Mucosa of descending colon (tissue), 3 donors: ENCODE measurements around the gene CXCL14. TPM values are rescaled to one million over a fixed set of nuclear protein-coding genes. Genes with fewer than 3 reads are reported as not detected.

Source experiments
- ATAC-seq: fragments of 200-7000 bp; cut with Tn5 transposase; one replicate; pipeline ENCODE4 v1.9.1; 2020; ENCODE audit warnings: mild to moderate bottlenecking, moderate library complexity
- DNase-seq, 3 donors: peaks; one replicate each; pipeline ENCODE4 v3.0.0-alpha.2; 2020
- H3K36me3 ChIP-seq: fragments of 200-600 bp; one replicate; pipeline ENCODE4 v1.8.0; 2021; ENCODE audit warnings: low read depth, mild to moderate bottlenecking
- H3K4me1 ChIP-seq: fragments of 200-600 bp; one replicate; pipeline ENCODE4 v1.8.0; 2021; ENCODE audit warnings: low read depth, mild to moderate bottlenecking
- H3K4me3 ChIP-seq: fragments of 200-600 bp; one replicate; pipeline ENCODE4 v1.8.0; 2021; ENCODE audit warnings: mild to moderate bottlenecking
- H3K9me3 ChIP-seq: fragments of 200-600 bp; one replicate; pipeline ENCODE4 v1.8.0; 2021; ENCODE audit warnings: mild to moderate bottlenecking
- intact Hi-C, 2 donors: fragments of 100-400 bp; cut with DNase I in 1 of 2; cut with micrococcal nuclease in 1 of 2; formaldehyde crosslinking; loops; one replicate each; pipeline versions ENCODE4 v1.11.0 to v1.11.1; 2022; cut with DNase I, micrococcal nuclease
- total RNA-seq, 3 donors: library from RNA; stranded (reverse); fragmentation: NEBNext Ultra II Directional in 2 of 3; extraction: Animal tissue kit (Norgen Biotek cat#: 25700) in 2 of 3; gene quantifications; one replicate each; pipeline versions ENCODE4 v1.2.1 to v1.2.4, GENCODE V29; 2021 to 2023
- TF ChIP-seq, protein P1 (sequence below): fragments of 200-600 bp; IDR thresholded peaks from one replicate; pipeline ENCODE4 v1.8.0; 2022; ENCODE audit warnings: antibody characterized with exemption, mild to moderate bottlenecking
- donor health status: DM: no; HTN: no; CAD: no; lungs with moderate emphysema.
- donor health status: DM: no; HTN: no; CAD: no.
- donor health status: DM: no; HTN: yes; CAD: no.

Gene CXCL14
- total RNA-seq, 3 donors from 2014 or later = 16.7 to 61.6 (median 24.2) TPM

DNA sequence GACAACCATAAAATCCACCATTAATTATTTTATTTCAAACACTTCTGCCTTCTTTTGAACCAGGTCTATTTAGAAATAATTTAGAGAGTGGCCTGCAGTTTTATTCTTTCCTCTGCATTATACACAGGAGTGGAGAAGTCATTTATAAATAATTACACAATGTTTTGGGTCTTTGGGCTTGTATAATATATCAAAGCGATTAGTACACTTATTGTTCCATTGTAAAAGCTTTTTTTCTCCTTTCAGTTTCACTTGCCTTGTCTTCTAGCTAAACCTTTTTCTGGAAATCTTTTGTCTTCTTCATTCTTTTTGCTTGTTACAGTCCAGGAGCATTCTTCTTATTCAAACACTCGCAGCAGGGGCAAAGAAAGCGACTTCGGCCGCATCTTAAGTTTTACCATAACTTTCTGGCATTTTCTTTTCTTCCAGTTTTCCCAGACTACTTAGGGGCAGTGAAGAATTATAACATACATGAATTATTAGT, 35.7 kb downstream of the CXCL14 start:
- no peaks in the 10 kb centered on the region for H3K9me3 ChIP-seq
- ATAC-seq (no peak), DNase-seq (no peak)
- no peaks in the 10 kb centered on the region for H3K36me3 ChIP-seq
- intact Hi-C loops = no loop called here
- H3K4me1 ChIP-seq = peaks cover 12% of the 10 kb centered on the region
- TF ChIP-seq, protein P1, sequence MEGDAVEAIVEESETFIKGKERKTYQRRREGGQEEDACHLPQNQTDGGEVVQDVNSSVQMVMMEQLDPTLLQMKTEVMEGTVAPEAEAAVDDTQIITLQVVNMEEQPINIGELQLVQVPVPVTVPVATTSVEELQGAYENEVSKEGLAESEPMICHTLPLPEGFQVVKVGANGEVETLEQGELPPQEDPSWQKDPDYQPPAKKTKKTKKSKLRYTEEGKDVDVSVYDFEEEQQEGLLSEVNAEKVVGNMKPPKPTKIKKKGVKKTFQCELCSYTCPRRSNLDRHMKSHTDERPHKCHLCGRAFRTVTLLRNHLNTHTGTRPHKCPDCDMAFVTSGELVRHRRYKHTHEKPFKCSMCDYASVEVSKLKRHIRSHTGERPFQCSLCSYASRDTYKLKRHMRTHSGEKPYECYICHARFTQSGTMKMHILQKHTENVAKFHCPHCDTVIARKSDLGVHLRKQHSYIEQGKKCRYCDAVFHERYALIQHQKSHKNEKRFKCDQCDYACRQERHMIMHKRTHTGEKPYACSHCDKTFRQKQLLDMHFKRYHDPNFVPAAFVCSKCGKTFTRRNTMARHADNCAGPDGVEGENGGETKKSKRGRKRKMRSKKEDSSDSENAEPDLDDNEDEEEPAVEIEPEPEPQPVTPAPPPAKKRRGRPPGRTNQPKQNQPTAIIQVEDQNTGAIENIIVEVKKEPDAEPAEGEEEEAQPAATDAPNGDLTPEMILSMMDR = no peak
- H3K4me3 ChIP-seq = no peak overlapping the region

DNA sequence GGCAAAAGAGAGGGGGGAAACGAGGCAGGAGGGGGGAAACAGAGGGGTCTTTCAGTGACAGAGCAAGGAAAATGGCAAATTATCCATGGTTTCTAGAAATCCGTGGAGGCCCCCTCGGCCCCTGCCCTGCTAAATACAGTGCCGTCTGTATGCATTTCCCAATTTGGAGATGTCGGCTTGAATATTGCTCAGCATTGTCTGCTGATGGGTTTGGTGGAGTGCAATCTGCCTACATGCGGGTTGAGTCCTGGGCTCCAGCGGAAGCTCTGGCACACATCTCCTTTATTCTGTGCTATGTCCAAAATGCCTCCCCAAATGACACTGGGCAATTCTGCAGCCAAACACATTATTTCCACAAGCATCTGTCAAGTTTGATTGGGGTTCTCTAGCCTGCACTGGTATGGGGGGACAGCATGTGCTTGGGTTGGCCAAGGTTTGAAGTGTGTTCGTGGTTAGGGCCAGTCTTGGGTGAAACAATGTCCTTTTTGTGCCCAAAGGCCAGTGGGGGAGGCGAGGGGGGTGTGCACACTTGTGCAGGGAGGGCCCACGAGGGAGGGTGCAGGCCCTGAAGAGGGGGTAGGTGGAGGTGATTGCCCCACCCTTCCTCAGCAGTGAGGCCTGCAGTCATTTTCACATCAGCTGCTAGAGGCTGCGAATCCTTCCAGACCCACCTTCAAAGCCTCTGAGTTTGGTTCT, 36.8 kb downstream of the CXCL14 start:
- TF ChIP-seq, protein P1 = no peak
- no peaks in the 10 kb centered on the region for H3K36me3 ChIP-seq
- DNase-seq (no peak), ATAC-seq (no peak)
- no peaks in the 10 kb centered on the region for H3K9me3 ChIP-seq
- intact Hi-C loops = no loop called here
- H3K4me1 ChIP-seq = peaks cover 12% of the 10 kb centered on the region
- no peak overlapping the region for H3K4me3 ChIP-seq

- DNase-seq (no peak), ATAC-seq (no peak)
- Histone ChIP-seq H3K4me1 (peaks cover 22% of the 10 kb centered on the region), H3K36me3 (no peaks in the 10 kb centered on the region), H3K9me3 (no peaks in the 10 kb centered on the region), H3K4me3 (no peak overlapping the region)
- TF ChIP-seq, protein P1 = no peak
- intact Hi-C loops = no loop called here
Observed at GRCh38 chr5:135539430-135540005, 39.3 kb downstream of the CXCL14 start.

- no peak for DNase-seq
- intact Hi-C loops = no loop called here
- Histone ChIP-seq H3K4me3 (no peak overlapping the region), H3K36me3 (no peaks in the 10 kb centered on the region), H3K4me1 (peaks cover 15% of the 10 kb centered on the region), H3K9me3 (no peaks in the 10 kb centered on the region)
- no peak for ATAC-seq
- TF ChIP-seq, protein P1 = no peak
Observed at GRCh38 chr5:135538261-135538660, 40.5 kb downstream of the CXCL14 start.

DNA sequence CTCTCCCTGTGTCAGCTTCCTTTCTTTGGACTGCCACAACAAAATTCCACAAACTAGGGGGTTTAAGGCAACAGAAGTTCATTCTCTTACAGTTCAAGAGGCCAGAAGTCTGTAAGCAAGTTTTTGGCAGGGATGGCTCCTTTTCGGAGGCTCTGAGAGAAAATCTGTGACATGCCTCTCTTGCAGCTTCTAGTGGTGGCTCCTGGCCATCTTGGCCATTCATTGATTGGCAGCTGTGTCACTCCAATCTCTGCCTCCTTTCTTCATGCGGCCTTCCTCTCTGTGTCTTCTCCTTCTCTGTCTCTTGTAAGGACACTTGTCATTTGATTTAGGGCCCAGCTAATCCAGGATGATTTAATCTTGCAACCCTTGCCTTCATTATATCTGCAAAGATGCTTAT, 41.0 kb downstream of the CXCL14 start:
- DNase-seq = no peak
- peaks cover 11% of the 10 kb centered on the region for H3K4me1 ChIP-seq
- TF ChIP-seq, protein P1 = no peak
- ATAC-seq = no peak
- no peak overlapping the region for H3K4me3 ChIP-seq
- no peaks in the 10 kb centered on the region for H3K9me3 ChIP-seq
- intact Hi-C loops = no loop called here
- no peaks in the 10 kb centered on the region for H3K36me3 ChIP-seq
